GM12874 (cell line): ENCODE measurements around the gene PTPRM.

ENCODE experiments used
- CTCF ChIP-seq: IDR thresholded peaks from 2 replicates; pipeline ENCODE4 v1.5.1; 2011; ENCODE audit warnings: low read depth, mild to moderate bottlenecking, control low read depth, low read length, moderate library complexity; ENCODE audit not compliant: insufficient read depth

PTPRM gene

GRCh38 chr18:8361941-8362471 is 794.9 kb downstream of the PTPRM start:
- TF ChIP-seq CTCF, result no peak

GRCh38 chr18:8362863-8363262 is 795.7 kb downstream of the PTPRM start:
- TF ChIP-seq CTCF, result no peak

GRCh38 chr18:8364385-8364784 is 797.3 kb downstream of the PTPRM start:
- no peak for TF ChIP-seq CTCF

- TF ChIP-seq CTCF, result no peak
Measured at GRCh38 chr18:8365006-8365405, 797.9 kb downstream of the PTPRM start.

GRCh38 chr18:8365528-8365927 is 798.4 kb downstream of the PTPRM start:
- no peak for TF ChIP-seq CTCF

- TF ChIP-seq CTCF, result no peak
Measured at GRCh38 chr18:8366070-8366469, 799.0 kb downstream of the PTPRM start.

- TF ChIP-seq CTCF, result no peak
Measured at GRCh38 chr18:8366656-8367055, 799.5 kb downstream of the PTPRM start.
